Measurements from ENCODE around the gene PHF12.

PHF12 gene

GRCh38 chr17:28951428-28951990 lies at the start of gene PHF12:
Gene PHF12 (minus strand): TSS chr17:28951518. CDS start chr17:28950960, 558 bp downstream.
- DNase-seq: peak; percentile 94 to 100 (median 99)

GRCh38 chr17:29000973-29001372 lies 49.7 kb upstream of the PHF12 start:
- no peak for DNase-seq

GRCh38 chr17:28999206-28999605 lies 47.9 kb upstream of the PHF12 start:
- no peak for DNase-seq

GRCh38 chr17:28997806-28998205 lies 46.5 kb upstream of the PHF12 start:
- DNase-seq: no peak

GRCh38 chr17:28996554-28997096 lies 45.3 kb upstream of the PHF12 start:
- DNase-seq: no peak

GRCh38 chr17:28993645-28994426 lies 42.5 kb upstream of the PHF12 start:
- DNase-seq: no peak

GRCh38 chr17:28992625-28993600 lies 41.6 kb upstream of the PHF12 start:
- no peak for DNase-seq

GRCh38 chr17:28992185-28992584 lies 40.9 kb upstream of the PHF12 start:
- DNase-seq: no peak

GRCh38 chr17:28991779-28992178 lies 40.5 kb upstream of the PHF12 start:
- no peak for DNase-seq

GRCh38 chr17:28989028-28989427 lies 37.7 kb upstream of the PHF12 start:
- no peak for DNase-seq

- DNase-seq: no peak
Measured at GRCh38 chr17:28988475-28988874, 37.2 kb upstream of the PHF12 start.

GRCh38 chr17:28986714-28987655 lies 35.7 kb upstream of the PHF12 start:
- DNase-seq: no peak

- no peak for DNase-seq
Measured at GRCh38 chr17:28985950-28986713, 34.8 kb upstream of the PHF12 start.

- peak in 37 of 58 donors; percentile 6 to 83 (median 46) for DNase-seq
Measured at GRCh38 chr17:28983286-28984230, 32.2 kb upstream of the PHF12 start.

- DNase-seq: no peak
Measured at GRCh38 chr17:28982131-28982793, 30.9 kb upstream of the PHF12 start.

GRCh38 chr17:28978356-28978964 lies 27.1 kb upstream of the PHF12 start:
- DNase-seq: no peak

- DNase-seq: no peak
Measured at GRCh38 chr17:28977659-28978355, 26.5 kb upstream of the PHF12 start.
